ENCODE results near the gene SRGAP2B.
"Not testable (repeated sequence)": the region's sequence is repeated elsewhere in the genome, so short reads cannot be mapped to it uniquely, and the experiment has no call there.

GRCh38 chr1:145063285-145063684 lies 31.8 kb downstream of the SRGAP2B start:
- not testable (repeated sequence) for TF ChIP-seq CTCF, POLR2A (IDR thresholded peaks at IDR 0.05)
